Esophagus muscularis mucosa (tissue), 4 donors: ENCODE measurements around the gene CARMIL1.

Experiments used
- EP300 ChIP-seq: sonication (generic); formaldehyde crosslinking; IDR thresholded peaks from one replicate; pipeline ENCODE4 v1.6.1; 2017; ENCODE audit warnings: antibody characterized with exemption
- POLR2A ChIP-seq: fragments of 450-650 bp; IDR thresholded peaks from one replicate; pipeline ENCODE4 v1.6.1; 2017; ENCODE audit warnings: antibody characterized with exemption, moderate library complexity, mild to moderate bottlenecking, low read depth
- POLR2AphosphoS5 ChIP-seq, 2 donors: sonication (generic); formaldehyde crosslinking; IDR thresholded peaks; one replicate each; pipeline ENCODE4 v1.6.1; 2017; ENCODE audit warnings: antibody characterized with exemption in 2 of 2
- TF ChIP-seq, protein P1 (sequence below), 3 experiments: fragments of 200-600 bp in 2 of 3; fragments of 450-650 bp in 1 of 3; sonication (generic) in 2 of 3; IDR thresholded peaks; one replicate each; pipeline ENCODE4 v1.5.1; 2017 to 2019; ENCODE audit warnings: antibody characterized with exemption in 3 of 3, mild to moderate bottlenecking in 2 of 3, moderate library complexity in 1 of 3

DNA sequence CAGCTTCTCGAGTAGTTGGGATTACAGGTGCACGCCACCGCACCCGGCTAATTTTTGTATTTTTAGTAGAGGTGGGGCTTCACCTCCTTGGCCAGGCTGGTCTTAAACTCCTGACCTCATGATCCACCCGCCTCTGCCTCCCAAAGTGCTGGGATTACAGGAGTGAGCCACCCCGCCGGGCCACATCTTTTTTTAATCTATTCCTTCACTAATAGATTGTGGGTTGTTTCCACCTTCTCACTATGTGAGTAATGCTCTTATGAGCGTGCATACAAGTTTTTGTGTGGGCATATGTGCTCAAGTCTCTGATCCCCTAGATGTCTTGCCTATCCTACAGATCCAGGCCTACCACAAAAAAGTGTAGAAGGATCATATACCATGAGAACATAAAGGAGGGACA is 30.7 kb downstream of the CARMIL1 start:
- no peak for TF ChIP-seq POLR2AphosphoS5 (IDR thresholded peaks at IDR 0.05)
- TF ChIP-seq POLR2A = no peak
- TF ChIP-seq, protein P1, sequence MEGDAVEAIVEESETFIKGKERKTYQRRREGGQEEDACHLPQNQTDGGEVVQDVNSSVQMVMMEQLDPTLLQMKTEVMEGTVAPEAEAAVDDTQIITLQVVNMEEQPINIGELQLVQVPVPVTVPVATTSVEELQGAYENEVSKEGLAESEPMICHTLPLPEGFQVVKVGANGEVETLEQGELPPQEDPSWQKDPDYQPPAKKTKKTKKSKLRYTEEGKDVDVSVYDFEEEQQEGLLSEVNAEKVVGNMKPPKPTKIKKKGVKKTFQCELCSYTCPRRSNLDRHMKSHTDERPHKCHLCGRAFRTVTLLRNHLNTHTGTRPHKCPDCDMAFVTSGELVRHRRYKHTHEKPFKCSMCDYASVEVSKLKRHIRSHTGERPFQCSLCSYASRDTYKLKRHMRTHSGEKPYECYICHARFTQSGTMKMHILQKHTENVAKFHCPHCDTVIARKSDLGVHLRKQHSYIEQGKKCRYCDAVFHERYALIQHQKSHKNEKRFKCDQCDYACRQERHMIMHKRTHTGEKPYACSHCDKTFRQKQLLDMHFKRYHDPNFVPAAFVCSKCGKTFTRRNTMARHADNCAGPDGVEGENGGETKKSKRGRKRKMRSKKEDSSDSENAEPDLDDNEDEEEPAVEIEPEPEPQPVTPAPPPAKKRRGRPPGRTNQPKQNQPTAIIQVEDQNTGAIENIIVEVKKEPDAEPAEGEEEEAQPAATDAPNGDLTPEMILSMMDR (IDR thresholded peaks at IDR 0.05) = no peak
- no peak for TF ChIP-seq EP300
